Measurements from ENCODE around the gene PRSS36. TPM values are rescaled to one million over a fixed set of nuclear protein-coding genes. Genes with fewer than 3 reads are reported as not detected.

Gene PRSS36
- total RNA-seq, 1 experiment from 2014 or later, result 4.1 TPM

GRCh38 chr16:31193874-31194273 is 44.0 kb upstream of the PRSS36 start:
- no peaks in the 10 kb centered on the region for H3K4me1 ChIP-seq (replicated peaks; ENCODE audit: insufficient read depth)
- no peaks in the 10 kb centered on the region for H3K9me2 ChIP-seq (ENCODE audit: insufficient read depth)
- TF ChIP-seq EZH2 (IDR thresholded peaks at IDR 0.05; ENCODE audit: low read depth) (no peak), CTCF (conservative IDR thresholded peaks at IDR 0.05) (no peak)
- no TSS peak for BruUV-seq (replicated peaks)
- no peak overlapping the region for H3K27ac ChIP-seq
- no peaks in the 10 kb centered on the region for H3K27me3 ChIP-seq (ENCODE audit: insufficient read depth, low read depth)
- ChIA-PET CTCF (interaction anchor here (1.0 kb wide), 1 partner anchor 8 kb away, joined by 3 read pairs; no protein-coding TSS in a partner anchor), POLR2A (ENCODE audit: unreplicated experiment) (no interaction called here)
- peaks cover 100% of the 10 kb centered on the region for H3F3A ChIP-seq (ENCODE audit: insufficient read depth, low read depth)
- H4K20me1 ChIP-seq (ENCODE audit: insufficient read depth), result peaks cover 80% of the 10 kb centered on the region
- peaks cover 56% of the 10 kb centered on the region for H3K36me3 ChIP-seq (ENCODE audit: low read depth)
- H3K4me3 ChIP-seq, result no peak overlapping the region
- no peak overlapping the region for H3K4me2 ChIP-seq
- intact Hi-C loops (cut with micrococcal nuclease; ENCODE audit: unreplicated experiment), result no loop called here
- DNase-seq, result no peak
- H3K9me3 ChIP-seq (ENCODE audit: insufficient read depth, low read depth), result no peaks in the 10 kb centered on the region
- peaks cover 18% of the 10 kb centered on the region; the same call in 1 of the 2 replicates for H3K79me2 ChIP-seq (ENCODE audit: low read depth)
- no peak overlapping the region for H2AFZ ChIP-seq

- no peak for DNase-seq
- CTCF ChIA-PET, result interaction anchor here (0.5 to 1.0 kb wide), 2 partner anchors 9 to 212 kb away, joined by 3 read pairs; no protein-coding TSS in a partner anchor
Observed at GRCh38 chr16:31192856-31193642, 43.2 kb upstream of the PRSS36 start.

More at GRCh38 chr16:31192856-31193642, 43.2 kb upstream of the PRSS36 start:
- intact Hi-C loops (cut with micrococcal nuclease; ENCODE audit: unreplicated experiment), result no loop called here
- peaks cover 100% of the 10 kb centered on the region for H3F3A ChIP-seq (ENCODE audit: insufficient read depth, low read depth)
- POLR2A ChIA-PET (ENCODE audit: unreplicated experiment), result interaction anchor here (0.6 kb wide), 1 partner anchor 13 kb away, joined by 14 read pairs; the partner anchor contains the start of gene FUS
- BruUV-seq (replicated peaks), result no TSS peak
- H3K4me1 ChIP-seq (replicated peaks; ENCODE audit: insufficient read depth), result no peaks in the 10 kb centered on the region
- H4K20me1 ChIP-seq (ENCODE audit: insufficient read depth), result peaks cover 83% of the 10 kb centered on the region
- peaks cover 25% of the 10 kb centered on the region; the same call in 1 of the 2 replicates for H3K79me2 ChIP-seq (ENCODE audit: low read depth)
- H3K4me2 ChIP-seq, result no peak overlapping the region
- H3K27me3 ChIP-seq (ENCODE audit: insufficient read depth, low read depth), result no peaks in the 10 kb centered on the region
- TF ChIP-seq EZH2 (IDR thresholded peaks at IDR 0.05; ENCODE audit: low read depth) (no peak), CTCF (conservative IDR thresholded peaks at IDR 0.05) (no peak)
- no peaks in the 10 kb centered on the region for H3K9me3 ChIP-seq (ENCODE audit: insufficient read depth, low read depth)
- H3K9me2 ChIP-seq (ENCODE audit: insufficient read depth), result no peaks in the 10 kb centered on the region
- peaks cover 64% of the 10 kb centered on the region for H3K36me3 ChIP-seq (ENCODE audit: low read depth)
- no peak overlapping the region for H3K4me3 ChIP-seq
- H3K27ac ChIP-seq, result no peak overlapping the region
- H2AFZ ChIP-seq, result no peak overlapping the region

All from PC-9 (cell line).